ENCODE measurements around the gene AADACL4.

The AADACL4 gene

GRCh38 chr1:12603224-12603623 is 40.7 kb upstream of the AADACL4 start:
- H3K27me3 ChIP-seq (ENCODE audit: insufficient read depth, low read length): no peaks in the 10 kb centered on the region
- peaks cover 21% of the 10 kb centered on the region for H3K4me1 ChIP-seq (ENCODE audit: insufficient read depth, low read length)
- no peak overlapping the region for H2AFZ ChIP-seq (ENCODE audit: low read depth, low read length)
- H3K9me3 ChIP-seq (ENCODE audit: low read length): no peaks in the 10 kb centered on the region
- H3K36me3 ChIP-seq (ENCODE audit: insufficient read depth, low read length): no peaks in the 10 kb centered on the region
- H3K4me3 ChIP-seq (ENCODE audit: low read length): no peak overlapping the region

- no peak overlapping the region for H2AFZ ChIP-seq (ENCODE audit: low read depth, low read length)
- H3K9me3 ChIP-seq (ENCODE audit: low read length): no peaks in the 10 kb centered on the region
- H3K4me3 ChIP-seq (ENCODE audit: low read length): no peak overlapping the region
- no peaks in the 10 kb centered on the region for H3K36me3 ChIP-seq (ENCODE audit: insufficient read depth, low read length)
- H3K4me1 ChIP-seq (ENCODE audit: insufficient read depth, low read length): peaks cover 21% of the 10 kb centered on the region
- no peaks in the 10 kb centered on the region for H3K27me3 ChIP-seq (ENCODE audit: insufficient read depth, low read length)
Observed at GRCh38 chr1:12604114-12604874, 39.6 kb upstream of the AADACL4 start.

GRCh38 chr1:12604986-12605385 is 38.9 kb upstream of the AADACL4 start:
- Histone ChIP-seq H3K36me3 (ENCODE audit: insufficient read depth, low read length) (no peaks in the 10 kb centered on the region), H3K4me3 (ENCODE audit: low read length) (no peak overlapping the region), H2AFZ (ENCODE audit: low read depth, low read length) (no peak overlapping the region), H3K4me1 (ENCODE audit: insufficient read depth, low read length) (peaks cover 21% of the 10 kb centered on the region), H3K9me3 (ENCODE audit: low read length) (no peaks in the 10 kb centered on the region), H3K27me3 (ENCODE audit: insufficient read depth, low read length) (no peaks in the 10 kb centered on the region)

GRCh38 chr1:12607263-12607662 is 36.6 kb upstream of the AADACL4 start:
- Histone ChIP-seq H3K4me3 (ENCODE audit: low read length) (no peak overlapping the region), H3K4me1 (ENCODE audit: insufficient read depth, low read length) (peaks cover 13% of the 10 kb centered on the region), H3K9me3 (ENCODE audit: low read length) (no peaks in the 10 kb centered on the region), H2AFZ (ENCODE audit: low read depth, low read length) (no peak overlapping the region), H3K27me3 (ENCODE audit: insufficient read depth, low read length) (no peaks in the 10 kb centered on the region), H3K36me3 (ENCODE audit: insufficient read depth, low read length) (no peaks in the 10 kb centered on the region)

GRCh38 chr1:12608311-12608957 is 35.5 kb upstream of the AADACL4 start:
- no peaks in the 10 kb centered on the region for H3K27me3 ChIP-seq (ENCODE audit: insufficient read depth, low read length)
- H3K9me3 ChIP-seq (ENCODE audit: low read length): no peaks in the 10 kb centered on the region
- no peak overlapping the region for H2AFZ ChIP-seq (ENCODE audit: low read depth, low read length)

GRCh38 chr1:12609469-12610003 is 34.3 kb upstream of the AADACL4 start:
- Histone ChIP-seq H3K4me3 (ENCODE audit: low read length) (no peak overlapping the region), H2AFZ (ENCODE audit: low read depth, low read length) (no peak overlapping the region), H3K36me3 (ENCODE audit: insufficient read depth, low read length) (no peaks in the 10 kb centered on the region), H3K4me1 (ENCODE audit: insufficient read depth, low read length) (peaks cover under 1% of the 10 kb centered on the region), H3K27me3 (ENCODE audit: insufficient read depth, low read length) (no peaks in the 10 kb centered on the region), H3K9me3 (ENCODE audit: low read length) (no peaks in the 10 kb centered on the region)

More at GRCh38 chr1:12608311-12608957, 35.5 kb upstream of the AADACL4 start:
- H3K36me3 ChIP-seq (ENCODE audit: insufficient read depth, low read length): no peaks in the 10 kb centered on the region
- H3K4me1 ChIP-seq (ENCODE audit: insufficient read depth, low read length): peaks cover 10% of the 10 kb centered on the region
- no peak overlapping the region for H3K4me3 ChIP-seq (ENCODE audit: low read length)

- no peak overlapping the region for H2AFZ ChIP-seq (ENCODE audit: low read depth, low read length)
- no peaks in the 10 kb centered on the region for H3K9me3 ChIP-seq (ENCODE audit: low read length)
- no peaks in the 10 kb centered on the region for H3K36me3 ChIP-seq (ENCODE audit: insufficient read depth, low read length)
- no peak overlapping the region for H3K4me3 ChIP-seq (ENCODE audit: low read length)
- no peaks in the 10 kb centered on the region for H3K27me3 ChIP-seq (ENCODE audit: insufficient read depth, low read length)
- H3K4me1 ChIP-seq (ENCODE audit: insufficient read depth, low read length): peaks cover 5% of the 10 kb centered on the region
Observed at GRCh38 chr1:12610305-12610935, 33.5 kb upstream of the AADACL4 start.

- H3K27me3 ChIP-seq (ENCODE audit: insufficient read depth, low read length): no peaks in the 10 kb centered on the region
Observed at GRCh38 chr1:12610941-12611340, 32.9 kb upstream of the AADACL4 start.

GRCh38 chr1:12613180-12613579 is 30.7 kb upstream of the AADACL4 start:
- H3K27me3 ChIP-seq (ENCODE audit: insufficient read depth, low read length): peaks cover 5% of the 10 kb centered on the region
- peaks cover 30% of the 10 kb centered on the region for H3K4me1 ChIP-seq (ENCODE audit: insufficient read depth, low read length)
- H2AFZ ChIP-seq (ENCODE audit: low read depth, low read length): no peak overlapping the region
- H3K4me3 ChIP-seq (ENCODE audit: low read length): no peak overlapping the region
- H3K36me3 ChIP-seq (ENCODE audit: insufficient read depth, low read length): no peaks in the 10 kb centered on the region
- no peaks in the 10 kb centered on the region for H3K9me3 ChIP-seq (ENCODE audit: low read length)

More at GRCh38 chr1:12610941-12611340, 32.9 kb upstream of the AADACL4 start:
- Histone ChIP-seq H3K4me1 (ENCODE audit: insufficient read depth, low read length) (peaks cover 11% of the 10 kb centered on the region), H3K36me3 (ENCODE audit: insufficient read depth, low read length) (no peaks in the 10 kb centered on the region), H3K4me3 (ENCODE audit: low read length) (no peak overlapping the region), H3K9me3 (ENCODE audit: low read length) (no peaks in the 10 kb centered on the region), H2AFZ (ENCODE audit: low read depth, low read length) (no peak overlapping the region)

GRCh38 chr1:12614402-12615158 is 29.3 kb upstream of the AADACL4 start:
- H3K4me1 ChIP-seq (ENCODE audit: insufficient read depth, low read length): peaks cover 42% of the 10 kb centered on the region
- H3K27me3 ChIP-seq (ENCODE audit: insufficient read depth, low read length): peaks cover 5% of the 10 kb centered on the region
- no peaks in the 10 kb centered on the region for H3K36me3 ChIP-seq (ENCODE audit: insufficient read depth, low read length)
- H3K9me3 ChIP-seq (ENCODE audit: low read length): no peaks in the 10 kb centered on the region
- no peak overlapping the region for H2AFZ ChIP-seq (ENCODE audit: low read depth, low read length)
- no peak overlapping the region for H3K4me3 ChIP-seq (ENCODE audit: low read length)

- Histone ChIP-seq H3K27me3 (ENCODE audit: insufficient read depth, low read length) (peaks cover 5% of the 10 kb centered on the region), H3K4me1 (ENCODE audit: insufficient read depth, low read length) (peaks cover 44% of the 10 kb centered on the region), H3K4me3 (ENCODE audit: low read length) (peak overlapping the region; percentile 75), H3K9me3 (ENCODE audit: low read length) (no peaks in the 10 kb centered on the region), H3K36me3 (ENCODE audit: insufficient read depth, low read length) (no peaks in the 10 kb centered on the region), H2AFZ (ENCODE audit: low read depth, low read length) (no peak overlapping the region)
Observed at GRCh38 chr1:12615159-12615864, 28.6 kb upstream of the AADACL4 start.
